Transverse colon (tissue), 4 donors: Measurements from ENCODE around the gene CDH13. TPM values are rescaled to one million over a fixed set of nuclear protein-coding genes. Genes with fewer than 3 reads are reported as not detected.

Experiments used
- DNase-seq: peaks from one replicate; pipeline ENCODE4 v3.0.0-alpha.2; 2019
- H3K27ac ChIP-seq, 4 donors: fragments of 200-600 bp; sonication (generic); 2 replicates each; pipeline ENCODE4 v1.5.1; 2016 to 2018; ENCODE audit warnings: inconsistent platforms in 4 of 4
- H3K27me3 ChIP-seq: fragments of 200-600 bp; sonication (generic); 2 replicates; pipeline ENCODE4 v1.5.1; 2017; ENCODE audit warnings: inconsistent platforms
- H3K36me3 ChIP-seq, 4 donors: fragments of 200-600 bp; sonication (generic); 2 replicates each; pipeline ENCODE4 v1.5.1; 2017 to 2019; ENCODE audit warnings: inconsistent platforms in 4 of 4
- H3K4me1 ChIP-seq, 4 donors: fragments of 200-600 bp; sonication (generic); 2 replicates each; pipeline ENCODE4 v1.5.1; 2017 to 2020; ENCODE audit warnings: inconsistent platforms in 4 of 4
- H3K4me3 ChIP-seq, 4 donors: fragments of 200-600 bp; sonication (generic); 1 replicate in 1 of 4; 2 replicates in 3 of 4; pipeline versions ENCODE4 v1.5.1 to v1.6.1; 2017 to 2019; ENCODE audit warnings: inconsistent platforms in 4 of 4
- H3K9me3 ChIP-seq, 2 donors: fragments of 200-600 bp; sonication (generic); 2 replicates each; pipeline ENCODE4 v1.5.1; 2017 to 2019; ENCODE audit warnings: inconsistent platforms in 2 of 2
- EP300 ChIP-seq: sonication (generic); formaldehyde crosslinking; IDR thresholded peaks from one replicate; pipeline ENCODE4 v1.6.1; 2017; ENCODE audit warnings: antibody characterized with exemption, low read depth
- POLR2A ChIP-seq: fragments of 450-650 bp; IDR thresholded peaks from one replicate; pipeline ENCODE4 v1.6.1; 2016; ENCODE audit warnings: antibody characterized with exemption, mild to moderate bottlenecking, moderate library complexity
- POLR2AphosphoS5 ChIP-seq, 3 donors: sonication (generic); formaldehyde crosslinking; IDR thresholded peaks; one replicate each; pipeline ENCODE4 v1.6.1; 2016; ENCODE audit warnings: antibody characterized with exemption in 3 of 3
- WGBS, 2 donors: methylation state at CpG; one replicate each; pipeline ENCODE4 v1.1.5; 2018; ENCODE audit warnings: low coverage in 1 of 2; 5-methylcytosine and 5-hydroxymethylcytosine counted together
- in situ Hi-C, 4 donors: fragments of 200-750 bp; cut with MboI; loops; one replicate each; pipeline versions ENCODE4 v1.15.0 to v1.15.1; 2017; ENCODE audit warnings: low sequenced_read_pairs in 3 of 4, low pct_ligation_motif_present in 1 of 4, low pct_unique_long_range_greater_than_20kb in 1 of 4
- intact Hi-C: fragments of 100-400 bp; cut with DNase I; formaldehyde crosslinking; loops from one replicate; pipeline ENCODE4 v1.15.1; 2023; ENCODE audit warnings: low total_unique reads
- total RNA-seq, 4 donors: library from RNA; depleted of rRNA; stranded (reverse); fragments of >200 nt; gene quantifications; one replicate each; pipeline ENCODE4 v1.1.0, GENCODE V29; 2016
- TF ChIP-seq, protein P1 (sequence below), 5 experiments: fragments of 200-600 bp in 3 of 5; fragments of 450-650 bp in 2 of 5; sonication (generic) in 3 of 5; IDR thresholded peaks; 1 replicate in 2 of 5; 2 replicates in 3 of 5; pipeline ENCODE4 v1.5.1; 2016 to 2017; ENCODE audit warnings: antibody characterized with exemption in 5 of 5, inconsistent platforms in 3 of 5, mild to moderate bottlenecking in 2 of 5, moderate library complexity in 1 of 5

The CDH13 gene
- total RNA-seq, 4 donors from 2014 or later = 3.8 to 28.1 (median 5.8) TPM

DNA sequence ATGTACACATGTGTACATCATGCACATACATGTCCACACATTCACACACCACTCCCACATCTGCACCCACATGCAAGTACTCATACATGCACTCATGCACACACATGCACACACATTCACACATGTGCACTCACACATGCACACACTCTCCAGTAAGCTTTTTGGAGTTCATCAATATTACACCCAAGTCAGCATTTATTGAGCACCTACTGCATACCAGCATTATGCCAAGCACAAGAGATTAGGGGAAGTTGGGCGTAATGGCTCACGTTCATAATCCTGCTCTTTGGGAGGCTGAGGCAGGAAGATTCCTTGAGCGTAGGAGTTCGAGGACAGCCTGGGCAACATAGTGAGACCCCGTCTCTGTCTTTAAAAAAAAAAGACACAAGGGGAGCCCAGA, 1093.4 kb downstream of the CDH13 start:
- no peak overlapping the region for H3K4me3 ChIP-seq
- no peak overlapping the region for H3K27ac ChIP-seq
- H3K27me3 ChIP-seq = no peaks in the 10 kb centered on the region
- no peaks in the 10 kb centered on the region for H3K4me1 ChIP-seq
- no peaks in the 10 kb centered on the region for H3K36me3 ChIP-seq
- in situ Hi-C loops = no loop called here
- TF ChIP-seq POLR2AphosphoS5 (IDR thresholded peaks at IDR 0.05) = no peak
- TF ChIP-seq, protein P1, sequence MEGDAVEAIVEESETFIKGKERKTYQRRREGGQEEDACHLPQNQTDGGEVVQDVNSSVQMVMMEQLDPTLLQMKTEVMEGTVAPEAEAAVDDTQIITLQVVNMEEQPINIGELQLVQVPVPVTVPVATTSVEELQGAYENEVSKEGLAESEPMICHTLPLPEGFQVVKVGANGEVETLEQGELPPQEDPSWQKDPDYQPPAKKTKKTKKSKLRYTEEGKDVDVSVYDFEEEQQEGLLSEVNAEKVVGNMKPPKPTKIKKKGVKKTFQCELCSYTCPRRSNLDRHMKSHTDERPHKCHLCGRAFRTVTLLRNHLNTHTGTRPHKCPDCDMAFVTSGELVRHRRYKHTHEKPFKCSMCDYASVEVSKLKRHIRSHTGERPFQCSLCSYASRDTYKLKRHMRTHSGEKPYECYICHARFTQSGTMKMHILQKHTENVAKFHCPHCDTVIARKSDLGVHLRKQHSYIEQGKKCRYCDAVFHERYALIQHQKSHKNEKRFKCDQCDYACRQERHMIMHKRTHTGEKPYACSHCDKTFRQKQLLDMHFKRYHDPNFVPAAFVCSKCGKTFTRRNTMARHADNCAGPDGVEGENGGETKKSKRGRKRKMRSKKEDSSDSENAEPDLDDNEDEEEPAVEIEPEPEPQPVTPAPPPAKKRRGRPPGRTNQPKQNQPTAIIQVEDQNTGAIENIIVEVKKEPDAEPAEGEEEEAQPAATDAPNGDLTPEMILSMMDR (IDR thresholded peaks at IDR 0.05) = no peak
- no peak for TF ChIP-seq POLR2A
- TF ChIP-seq EP300 = no peak
- DNase-seq = no peak
- intact Hi-C loops = no loop called here
- 89% methylated on average over 5 of the region's 5 CpGs; no CpG with 5 or more reads in 1 of the 2 donors for WGBS, 2 donors
- no peaks in the 10 kb centered on the region for H3K9me3 ChIP-seq

DNA sequence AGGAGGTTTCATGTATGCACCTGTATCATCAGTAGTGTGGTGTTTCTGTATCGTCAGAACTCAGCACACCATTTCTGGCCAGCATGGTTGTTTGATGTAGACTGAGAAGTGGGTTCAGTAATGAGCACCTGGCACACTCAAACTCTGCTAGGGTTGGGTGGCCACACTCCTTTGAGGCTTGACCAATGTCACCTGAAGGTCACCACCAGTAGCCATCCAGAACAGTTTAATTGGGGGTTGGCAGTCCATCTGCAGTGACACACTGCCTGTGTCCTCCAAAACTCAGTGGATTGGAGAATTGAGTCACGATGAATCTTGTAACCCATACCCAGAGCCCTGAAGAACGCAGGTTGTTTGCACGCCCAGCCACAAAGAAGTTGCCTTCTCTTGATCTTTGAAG, 1094.2 kb downstream of the CDH13 start:
- no peaks in the 10 kb centered on the region for H3K36me3 ChIP-seq
- H3K4me1 ChIP-seq = no peaks in the 10 kb centered on the region
- no peak for TF ChIP-seq EP300
- TF ChIP-seq POLR2AphosphoS5 (IDR thresholded peaks at IDR 0.05) = no peak
- no peak for TF ChIP-seq POLR2A
- TF ChIP-seq, protein P1 (IDR thresholded peaks at IDR 0.05) = no peak
- no peak for DNase-seq
- in situ Hi-C loops = no loop called here
- no peak overlapping the region for H3K27ac ChIP-seq
- 80 to 81% methylated on average over 2 to 3 of the region's 4 CpGs for WGBS, 2 donors
- intact Hi-C loops = no loop called here
- no peaks in the 10 kb centered on the region for H3K27me3 ChIP-seq
- H3K9me3 ChIP-seq = no peaks in the 10 kb centered on the region
- H3K4me3 ChIP-seq = no peak overlapping the region

- intact Hi-C loops = no loop called here
- Histone ChIP-seq H3K4me3 (no peak overlapping the region), H3K36me3 (no peaks in the 10 kb centered on the region), H3K27ac (no peak overlapping the region), H3K4me1 (no peaks in the 10 kb centered on the region), H3K27me3 (no peaks in the 10 kb centered on the region), H3K9me3 (no peaks in the 10 kb centered on the region)
- TF ChIP-seq POLR2AphosphoS5 (IDR thresholded peaks at IDR 0.05) (no peak), EP300 (no peak), POLR2A (no peak)
- TF ChIP-seq, protein P1 (IDR thresholded peaks at IDR 0.05) = no peak
- in situ Hi-C loops = no loop called here
- 49 to 63% methylated on average over 3 of the region's 3 CpGs for WGBS, 2 donors
- no peak for DNase-seq
Measured at GRCh38 chr16:83721676-83722075, 1094.9 kb downstream of the CDH13 start.

GRCh38 chr16:83722456-83723183, 1095.9 kb downstream of the CDH13 start:
- intact Hi-C loops = no loop called here
- Histone ChIP-seq H3K4me1 (no peaks in the 10 kb centered on the region), H3K4me3 (no peak overlapping the region), H3K27me3 (no peaks in the 10 kb centered on the region), H3K27ac (no peak overlapping the region), H3K36me3 (no peaks in the 10 kb centered on the region), H3K9me3 (no peaks in the 10 kb centered on the region)
- in situ Hi-C loops = no loop called here
- TF ChIP-seq, protein P1 (IDR thresholded peaks at IDR 0.05) = no peak
- TF ChIP-seq EP300 (no peak), POLR2AphosphoS5 (IDR thresholded peaks at IDR 0.05) (no peak), POLR2A (no peak)
- no peak for DNase-seq
- WGBS, 2 donors = 59 to 78% methylated on average over 4 to 6 of the region's 6 CpGs
